Bone marrow (tissue), 2 donors: ENCODE results near the gene DDX25.

Experiments used
- DNase-seq, 2 donors: peaks; one replicate each; lab custom pipeline; 2025; lab: John Stamatoyannopoulos, UW

DDX25 gene

GRCh38 chr11:125950696-125951651, 46.7 kb downstream of the DDX25 start:
- no peak for DNase-seq

GRCh38 chr11:125951731-125952130, 47.4 kb downstream of the DDX25 start:
- DNase-seq = no peak

- DNase-seq = no peak
Measured at GRCh38 chr11:125952559-125952958, 48.3 kb downstream of the DDX25 start.

- no peak for DNase-seq
Measured at GRCh38 chr11:125952973-125953372, 48.7 kb downstream of the DDX25 start.

GRCh38 chr11:125953401-125953935, 49.2 kb downstream of the DDX25 start:
- DNase-seq = no peak

GRCh38 chr11:125954123-125954944, 50.0 kb downstream of the DDX25 start:
- DNase-seq = no peak

- no peak for DNase-seq
Measured at GRCh38 chr11:125954945-125955640, 50.8 kb downstream of the DDX25 start.

- no peak for DNase-seq
Measured at GRCh38 chr11:125955856-125956255, 51.5 kb downstream of the DDX25 start.

GRCh38 chr11:125956391-125957134, 52.3 kb downstream of the DDX25 start:
- DNase-seq = no peak

- no peak for DNase-seq
Measured at GRCh38 chr11:125957618-125958332, 53.5 kb downstream of the DDX25 start.

GRCh38 chr11:125958872-125959400, 54.6 kb downstream of the DDX25 start:
- DNase-seq = no peak

GRCh38 chr11:125959511-125959910, 55.2 kb downstream of the DDX25 start:
- DNase-seq = no peak

GRCh38 chr11:125959931-125960330, 55.6 kb downstream of the DDX25 start:
- no peak for DNase-seq

GRCh38 chr11:125960771-125961170, 56.5 kb downstream of the DDX25 start:
- DNase-seq = no peak

GRCh38 chr11:125967515-125967914, 63.2 kb downstream of the DDX25 start:
- no peak for DNase-seq

GRCh38 chr11:125968354-125968753, 64.0 kb downstream of the DDX25 start:
- DNase-seq = no peak

GRCh38 chr11:125971618-125972017, 67.3 kb downstream of the DDX25 start:
- no peak for DNase-seq

- no peak for DNase-seq
Measured at GRCh38 chr11:125974284-125974683, 70.0 kb downstream of the DDX25 start.

GRCh38 chr11:125975634-125976033, 71.3 kb downstream of the DDX25 start:
- DNase-seq = no peak

GRCh38 chr11:125976156-125976555, 71.8 kb downstream of the DDX25 start:
- DNase-seq = no peak
